GM13977 (cell line): ENCODE results near the gene MIS18A.
"Not testable (repeated sequence)": the region's sequence is repeated elsewhere in the genome, so short reads cannot be mapped to it uniquely, and the experiment has no call there.

Experiments
- DNase-seq: peaks from one replicate; pipeline ENCODE4 v3.0.0; 2012; ENCODE audit warnings: low spot score
- CTCF ChIP-seq: IDR thresholded peaks from 2 replicates; pipeline ENCODE4 v1.5.1; 2012; ENCODE audit warnings: mild to moderate bottlenecking, control low read depth; ENCODE audit not compliant: insufficient read depth; ENCODE audit errors: extremely low read depth, missing control alignments
- in situ Hi-C: fragments of 300-500 bp; cut with MboI; formaldehyde crosslinking; loops from one replicate; pipeline ENCODE4 v1.12.0; 2022; ENCODE audit warnings: low sequenced_read_pairs, low pct_unique_long_range_greater_than_20kb, mixed read lengths, inconsistent platforms; ENCODE audit not compliant: unreplicated experiment

The MIS18A gene

DNA sequence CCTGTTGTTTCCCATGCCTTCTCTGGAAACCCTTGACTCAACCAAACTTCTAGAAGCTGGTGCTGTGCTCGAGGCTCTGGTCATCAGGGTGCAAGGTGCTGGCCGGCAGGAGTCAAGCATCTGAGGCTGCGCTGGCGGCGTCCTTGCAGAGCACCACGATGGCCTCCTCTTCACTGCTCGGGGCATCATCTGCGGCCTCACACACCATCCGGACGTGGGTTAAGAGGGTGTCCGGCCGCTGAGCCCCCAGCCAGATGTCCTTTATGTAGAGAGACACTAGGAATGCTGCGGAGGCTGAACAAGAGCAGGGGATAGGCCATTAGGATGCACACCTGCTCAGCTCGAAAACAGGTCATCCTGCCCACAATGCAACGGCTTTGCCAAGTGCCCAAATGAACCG, 36.0 kb upstream of the MIS18A start:
- TF ChIP-seq CTCF, result no peak
- DNase-seq, result no peak
- in situ Hi-C loops, result no loop called here

DNA sequence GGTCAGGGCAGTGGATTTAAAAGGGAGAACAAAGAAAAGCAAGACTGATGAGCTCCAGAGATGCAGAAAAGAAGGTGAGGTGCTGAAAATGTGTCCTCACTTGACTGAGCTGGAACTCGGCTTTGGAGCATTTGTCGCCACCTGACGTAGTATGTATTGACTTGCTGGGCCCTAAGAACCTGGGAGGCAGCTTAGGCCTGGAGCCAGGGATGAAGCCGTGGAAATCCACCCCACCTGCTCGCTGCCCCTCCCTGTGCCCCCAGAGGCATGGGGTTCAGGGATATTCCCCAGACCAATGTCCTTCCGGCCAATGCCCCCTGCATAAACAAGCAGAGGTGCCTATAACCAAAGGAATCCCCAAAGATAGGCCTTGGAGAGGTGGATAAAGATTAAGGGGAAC, 34.1 kb upstream of the MIS18A start:
- no peak for DNase-seq
- no peak for TF ChIP-seq CTCF
- in situ Hi-C loops, result no loop called here

DNA sequence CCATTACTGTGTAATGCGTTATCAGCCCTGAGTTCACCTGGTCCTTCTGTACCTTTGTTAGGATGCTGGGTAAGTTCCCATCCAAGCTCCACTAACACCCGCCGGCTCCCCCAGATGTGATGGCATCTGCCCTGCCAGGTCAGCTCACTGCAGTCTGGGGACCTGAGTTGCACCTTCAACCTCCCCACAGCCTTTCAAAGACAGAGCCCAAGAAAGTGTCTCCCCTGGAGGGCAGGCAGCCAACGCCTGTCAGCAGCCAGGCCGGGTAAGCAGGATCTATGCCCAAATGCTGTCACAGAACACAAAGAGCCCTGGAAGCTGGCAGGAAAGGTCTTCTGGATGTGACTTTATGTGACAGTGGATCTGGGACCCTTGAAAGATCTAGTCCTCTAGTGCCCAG, 33.5 kb upstream of the MIS18A start:
- no peak for TF ChIP-seq CTCF
- in situ Hi-C loops, result no loop called here
- no peak for DNase-seq

DNA sequence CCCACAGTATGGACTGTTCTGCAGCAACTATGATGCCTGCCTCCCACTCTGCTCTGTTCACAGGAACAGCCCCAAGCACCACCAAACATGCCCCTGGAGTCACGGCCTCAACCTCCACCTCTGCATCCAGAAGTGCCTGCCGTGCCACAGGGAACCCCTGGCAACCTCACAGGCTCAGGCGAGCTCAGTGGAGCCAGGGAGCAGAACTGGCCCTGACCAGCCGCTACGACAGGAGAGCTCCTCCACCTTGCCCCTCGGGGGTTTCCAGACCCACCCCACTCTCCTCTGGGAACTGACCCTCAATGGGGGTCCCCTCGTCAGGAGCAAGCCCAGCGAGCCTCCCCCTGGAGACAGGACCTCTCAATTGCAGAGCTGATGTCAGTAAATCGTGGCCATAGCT, 32.8 kb upstream of the MIS18A start:
- in situ Hi-C loops, result no loop called here
- no peak for DNase-seq
- no peak for TF ChIP-seq CTCF

GRCh38 chr21:32310976-32311375, 32.1 kb upstream of the MIS18A start:
- in situ Hi-C loops, DNase-seq: not testable (repeated sequence)

GRCh38 chr21:32309906-32310460, 31.1 kb upstream of the MIS18A start:
- TF ChIP-seq CTCF, result no peak
- DNase-seq, result no peak
- in situ Hi-C loops, result no loop called here

GRCh38 chr21:32308696-32309095, 29.8 kb upstream of the MIS18A start:
- in situ Hi-C loops, result no loop called here
- TF ChIP-seq CTCF, result no peak
- no peak for DNase-seq
